Left lung (tissue), 10 donors: ENCODE measurements around the gene CADM1. TPM values are rescaled to one million over a fixed set of nuclear protein-coding genes. Genes with fewer than 3 reads are reported as not detected.

Experiments used
- ATAC-seq: fragments of 200-7000 bp; cut with Tn5 transposase; one replicate; pipeline ENCODE4 v1.9.1; 2020; ENCODE audit warnings: moderate library complexity
- DNase-seq, 4 donors: peaks; one replicate each; pipeline ENCODE4 v3.0.0-alpha.2; 2013 to 2020
- H3K27ac ChIP-seq, 2 donors: fragments of 200-600 bp; sonication (generic) in 1 of 2; one replicate each; pipeline versions ENCODE4 v1.5.0 to v1.8.0; 2020 to 2021
- H3K27me3 ChIP-seq, 2 donors: fragments of 200-600 bp; sonication (generic) in 1 of 2; one replicate each; pipeline versions ENCODE4 v1.5.0 to v1.8.0; 2020 to 2021
- H3K36me3 ChIP-seq, 2 donors: fragments of 200-600 bp; sonication (generic) in 1 of 2; one replicate each; pipeline versions ENCODE4 v1.5.0 to v1.8.0; 2020 to 2021
- H3K4me1 ChIP-seq, 2 donors: fragments of 200-600 bp; one replicate each; pipeline ENCODE4 v1.8.0; 2021
- H3K4me3 ChIP-seq, 2 donors: fragments of 200-600 bp; sonication (generic) in 1 of 2; one replicate each; pipeline versions ENCODE4 v1.5.0 to v1.8.0; 2020 to 2021; ENCODE audit warnings: mild to moderate bottlenecking in 1 of 2
- H3K9me3 ChIP-seq, 2 donors: fragments of 200-600 bp; sonication (generic) in 1 of 2; one replicate each; pipeline versions ENCODE4 v1.5.0 to v1.8.0; 2020 to 2021
- CTCF ChIP-seq, 2 donors: fragments of 200-600 bp; sonication (generic) in 1 of 2; IDR thresholded peaks; one replicate each; pipeline versions ENCODE4 v1.5.0 to v1.8.0; 2021; ENCODE audit warnings: antibody characterized with exemption in 2 of 2
- intact Hi-C, 2 donors: fragments of 100-400 bp; cut with DNase I; formaldehyde crosslinking; loops; one replicate each; pipeline versions ENCODE4 v1.11.2 to v1.14.2; 2022
- polyA plus RNA-seq, 6 donors: library from polyadenylated mRNA; unstranded; fragments of 120-200 nt; gene quantifications; one replicate each; pipeline ENCODE4 v1.2.1, GENCODE V29; 2013; ENCODE audit not compliant: insufficient read length in 6 of 6
- total RNA-seq, 2 donors: library from RNA; stranded (reverse); fragmentation: NEBNext Ultra II Directional; extraction: Animal tissue kit (Norgen Biotek cat#: 25700); gene quantifications; one replicate each; pipeline ENCODE4 v1.2.1, GENCODE V29; 2021
- donor health status: DM: no; HTN: yes; CAD: no.
- donor health status: DM: no; HTN: no; CAD: no.

CADM1 gene
- total and polyA plus RNA-seq, 8 donors = 105 to 307 (median 156) TPM

GRCh38 chr11:115460512-115460911 lies 43.7 kb downstream of the CADM1 start:
- TF ChIP-seq CTCF (IDR thresholded peaks at IDR 0.05) = no peak
- H3K27ac ChIP-seq = no peak overlapping the region
- H3K27me3 ChIP-seq = no peaks in the 10 kb centered on the region
- no peaks in the 10 kb centered on the region for H3K4me1 ChIP-seq
- ATAC-seq (no peak), DNase-seq (no peak)
- intact Hi-C loops = no loop called here
- no peak overlapping the region for H3K4me3 ChIP-seq
- no peaks in the 10 kb centered on the region for H3K36me3 ChIP-seq
- H3K9me3 ChIP-seq = no peaks in the 10 kb centered on the region

- H3K9me3 ChIP-seq = no peaks in the 10 kb centered on the region
- no peaks in the 10 kb centered on the region for H3K4me1 ChIP-seq
- H3K4me3 ChIP-seq = no peak overlapping the region
- no peaks in the 10 kb centered on the region for H3K36me3 ChIP-seq
- ATAC-seq (no peak), DNase-seq (no peak)
- intact Hi-C loops = no loop called here
- no peaks in the 10 kb centered on the region for H3K27me3 ChIP-seq
- H3K27ac ChIP-seq = no peak overlapping the region
- no peak for TF ChIP-seq CTCF (IDR thresholded peaks at IDR 0.05)
Observed at GRCh38 chr11:115459563-115459962, 44.7 kb downstream of the CADM1 start.

GRCh38 chr11:115458877-115459276 lies 45.3 kb downstream of the CADM1 start:
- Histone ChIP-seq H3K4me3 (no peak overlapping the region), H3K36me3 (no peaks in the 10 kb centered on the region), H3K27ac (no peak overlapping the region), H3K4me1 (no peaks in the 10 kb centered on the region), H3K9me3 (no peaks in the 10 kb centered on the region), H3K27me3 (no peaks in the 10 kb centered on the region)
- ATAC-seq = no peak
- intact Hi-C loops = no loop called here
- DNase-seq = no peak
- TF ChIP-seq CTCF (IDR thresholded peaks at IDR 0.05) = no peak

GRCh38 chr11:115456019-115456418 lies 48.2 kb downstream of the CADM1 start:
- no peak overlapping the region for H3K4me3 ChIP-seq
- DNase-seq = no peak
- TF ChIP-seq CTCF (IDR thresholded peaks at IDR 0.05) = no peak
- intact Hi-C loops = no loop called here
- H3K9me3 ChIP-seq = no peaks in the 10 kb centered on the region
- ATAC-seq = no peak
- H3K36me3 ChIP-seq = no peaks in the 10 kb centered on the region
- H3K4me1 ChIP-seq = no peaks in the 10 kb centered on the region
- H3K27ac ChIP-seq = no peak overlapping the region
- no peaks in the 10 kb centered on the region for H3K27me3 ChIP-seq

- H3K4me1 ChIP-seq = no peaks in the 10 kb centered on the region
- H3K36me3 ChIP-seq = no peaks in the 10 kb centered on the region
- H3K27ac ChIP-seq = no peak overlapping the region
- DNase-seq (no peak), ATAC-seq (no peak)
- no peaks in the 10 kb centered on the region for H3K9me3 ChIP-seq
- no peak for TF ChIP-seq CTCF (IDR thresholded peaks at IDR 0.05)
- no peaks in the 10 kb centered on the region for H3K27me3 ChIP-seq
- intact Hi-C loops = no loop called here
- no peak overlapping the region for H3K4me3 ChIP-seq
Observed at GRCh38 chr11:115455613-115456012, 48.6 kb downstream of the CADM1 start.
